IPS-15b (cell line): ENCODE data around the gene CPN2.
A peak's percentile ranks its signal among the peaks of the same experiment; 100 is the strongest.

Source experiments
- H3K27me3 ChIP-seq: one replicate; pipeline ENCODE4 v1.6.1; 2013; ENCODE audit warnings: low read length; ENCODE audit not compliant: control insufficient read depth, insufficient read depth
- H3K36me3 ChIP-seq: one replicate; pipeline ENCODE4 v1.6.1; 2013; ENCODE audit warnings: low read length; ENCODE audit not compliant: control insufficient read depth, insufficient read depth
- H3K4me1 ChIP-seq: one replicate; pipeline ENCODE4 v1.6.1; 2013; ENCODE audit warnings: mild to moderate bottlenecking, low read length; ENCODE audit not compliant: control insufficient read depth, insufficient read depth
- H3K4me3 ChIP-seq: one replicate; pipeline ENCODE4 v1.5.1; 2013; ENCODE audit warnings: low read depth, low read length
- H3K9ac ChIP-seq: one replicate; pipeline ENCODE4 v1.6.1; 2013; ENCODE audit warnings: low read depth, mild to moderate bottlenecking, low read length
- H3K9me3 ChIP-seq: one replicate; pipeline ENCODE4 v1.6.1; 2013; ENCODE audit warnings: mild to moderate bottlenecking, low read length; ENCODE audit not compliant: control insufficient read depth, insufficient read depth

CPN2 gene

GRCh38 chr3:194379231-194379630, 28.1 kb upstream of the CPN2 start:
- H3K4me3 ChIP-seq = no peak overlapping the region
- H3K27me3 ChIP-seq = no peaks in the 10 kb centered on the region
- H3K4me1 ChIP-seq = no peaks in the 10 kb centered on the region
- no peaks in the 10 kb centered on the region for H3K36me3 ChIP-seq
- no peak overlapping the region for H3K9ac ChIP-seq
- no peaks in the 10 kb centered on the region for H3K9me3 ChIP-seq

- Histone ChIP-seq H3K9me3 (no peaks in the 10 kb centered on the region), H3K4me3 (no peak overlapping the region), H3K9ac (no peak overlapping the region), H3K4me1 (no peaks in the 10 kb centered on the region), H3K36me3 (no peaks in the 10 kb centered on the region), H3K27me3 (no peaks in the 10 kb centered on the region)
Measured at GRCh38 chr3:194377708-194378107, 26.6 kb upstream of the CPN2 start.

- H3K4me3 ChIP-seq = no peak overlapping the region
Measured at GRCh38 chr3:194376241-194376560, 25.1 kb upstream of the CPN2 start.

GRCh38 chr3:194375473-194376240, 24.5 kb upstream of the CPN2 start:
- no peaks in the 10 kb centered on the region for H3K27me3 ChIP-seq
- no peak overlapping the region for H3K4me3 ChIP-seq
- no peak overlapping the region for H3K9ac ChIP-seq
- no peaks in the 10 kb centered on the region for H3K9me3 ChIP-seq
- H3K4me1 ChIP-seq = no peaks in the 10 kb centered on the region
- H3K36me3 ChIP-seq = no peaks in the 10 kb centered on the region

More at GRCh38 chr3:194376241-194376560, 25.1 kb upstream of the CPN2 start:
- Histone ChIP-seq H3K9me3 (no peaks in the 10 kb centered on the region), H3K4me1 (no peaks in the 10 kb centered on the region), H3K9ac (no peak overlapping the region), H3K27me3 (no peaks in the 10 kb centered on the region), H3K36me3 (no peaks in the 10 kb centered on the region)

GRCh38 chr3:194374935-194375334, 23.8 kb upstream of the CPN2 start:
- no peaks in the 10 kb centered on the region for H3K36me3 ChIP-seq
- H3K4me3 ChIP-seq = no peak overlapping the region
- no peak overlapping the region for H3K9ac ChIP-seq
- H3K9me3 ChIP-seq = no peaks in the 10 kb centered on the region
- no peaks in the 10 kb centered on the region for H3K27me3 ChIP-seq
- H3K4me1 ChIP-seq = no peaks in the 10 kb centered on the region

GRCh38 chr3:194373899-194374298, 22.8 kb upstream of the CPN2 start:
- Histone ChIP-seq H3K4me3 (no peak overlapping the region), H3K36me3 (no peaks in the 10 kb centered on the region)

GRCh38 chr3:194373028-194373427, 21.9 kb upstream of the CPN2 start:
- peaks cover 3% of the 10 kb centered on the region for H3K4me1 ChIP-seq
- H3K27me3 ChIP-seq = peaks cover 7% of the 10 kb centered on the region
- no peak overlapping the region for H3K4me3 ChIP-seq
- H3K36me3 ChIP-seq = no peaks in the 10 kb centered on the region
- no peaks in the 10 kb centered on the region for H3K9me3 ChIP-seq
- no peak overlapping the region for H3K9ac ChIP-seq

More at GRCh38 chr3:194373899-194374298, 22.8 kb upstream of the CPN2 start:
- Histone ChIP-seq H3K9me3 (no peaks in the 10 kb centered on the region), H3K4me1 (no peaks in the 10 kb centered on the region), H3K27me3 (peaks cover 4% of the 10 kb centered on the region), H3K9ac (no peak overlapping the region)

GRCh38 chr3:194370753-194371152, 19.6 kb upstream of the CPN2 start:
- no peaks in the 10 kb centered on the region for H3K9me3 ChIP-seq
- H3K4me3 ChIP-seq = no peak overlapping the region
- H3K4me1 ChIP-seq = peaks cover 4% of the 10 kb centered on the region
- H3K27me3 ChIP-seq = peaks cover 8% of the 10 kb centered on the region
- no peaks in the 10 kb centered on the region for H3K36me3 ChIP-seq
- no peak overlapping the region for H3K9ac ChIP-seq

- H3K4me3 ChIP-seq = peak within 1 kb of the TSS; percentile 18
- peaks cover 8% of the 10 kb centered on the region for H3K27me3 ChIP-seq
- H3K9ac ChIP-seq = no peak within 1 kb of the TSS
Measured at GRCh38 chr3:194369522-194370279, 18.6 kb upstream of the CPN2 start, which contains the start of gene LRRC15. Gene LRRC15 (minus strand): TSS chr3:194369743. CDS start chr3:194361043, 8,700 bp downstream.

GRCh38 chr3:194368918-194369317, 17.8 kb upstream of the CPN2 start:
- no peak overlapping the region for H3K9ac ChIP-seq
- no peak overlapping the region for H3K4me3 ChIP-seq

More at GRCh38 chr3:194369522-194370279, 18.6 kb upstream of the CPN2 start, which contains the start of gene LRRC15:
- H3K9me3 ChIP-seq = no peaks in the 10 kb centered on the region
- H3K36me3 ChIP-seq = no peaks in the 10 kb centered on the region
- peaks cover 4% of the 10 kb centered on the region for H3K4me1 ChIP-seq

GRCh38 chr3:194367992-194368841, 17.1 kb upstream of the CPN2 start:
- no peak overlapping the region for H3K9ac ChIP-seq
- H3K9me3 ChIP-seq = no peaks in the 10 kb centered on the region
- H3K4me3 ChIP-seq = no peak overlapping the region
- H3K4me1 ChIP-seq = peaks cover 4% of the 10 kb centered on the region
- H3K36me3 ChIP-seq = no peaks in the 10 kb centered on the region
- peaks cover 8% of the 10 kb centered on the region for H3K27me3 ChIP-seq

More at GRCh38 chr3:194368918-194369317, 17.8 kb upstream of the CPN2 start:
- Histone ChIP-seq H3K9me3 (no peaks in the 10 kb centered on the region), H3K27me3 (peaks cover 8% of the 10 kb centered on the region), H3K4me1 (peaks cover 4% of the 10 kb centered on the region), H3K36me3 (no peaks in the 10 kb centered on the region)
